ENCODE results near the gene SMIM33.
"Not testable (repeated sequence)": the region's sequence is repeated elsewhere in the genome, so short reads cannot be mapped to it uniquely, and the experiment has no call there.

SMIM33 gene

DNA sequence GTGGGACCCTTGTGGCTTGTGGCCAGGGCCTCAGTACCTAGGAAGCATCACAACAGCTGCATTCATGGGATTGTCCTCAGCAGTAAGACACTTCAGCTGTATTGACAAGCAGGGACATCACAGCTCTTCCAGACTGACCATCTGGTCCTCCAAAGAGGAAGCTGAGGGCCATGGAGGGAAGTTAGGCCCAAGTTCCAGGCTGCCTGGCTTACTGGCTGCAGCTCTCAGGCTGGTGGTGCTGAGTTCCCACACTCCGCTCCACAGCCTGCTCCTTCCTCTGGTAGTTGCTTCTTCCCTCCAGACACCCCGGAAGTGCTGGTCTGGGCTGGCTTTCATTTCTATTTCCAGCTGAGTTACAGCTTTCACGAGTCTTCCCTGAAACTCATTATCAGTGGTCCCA lies 17.5 kb downstream of the SMIM33 start:
- Histone ChIP-seq H3K27ac (ENCODE audit: low read depth, low read length) (no peak overlapping the region), H3K9me3 (ENCODE audit: insufficient read depth, low read depth, low read length) (no peaks in the 10 kb centered on the region)
- 91% methylated on average over 3 of the region's 3 CpGs for WGBS

DNA sequence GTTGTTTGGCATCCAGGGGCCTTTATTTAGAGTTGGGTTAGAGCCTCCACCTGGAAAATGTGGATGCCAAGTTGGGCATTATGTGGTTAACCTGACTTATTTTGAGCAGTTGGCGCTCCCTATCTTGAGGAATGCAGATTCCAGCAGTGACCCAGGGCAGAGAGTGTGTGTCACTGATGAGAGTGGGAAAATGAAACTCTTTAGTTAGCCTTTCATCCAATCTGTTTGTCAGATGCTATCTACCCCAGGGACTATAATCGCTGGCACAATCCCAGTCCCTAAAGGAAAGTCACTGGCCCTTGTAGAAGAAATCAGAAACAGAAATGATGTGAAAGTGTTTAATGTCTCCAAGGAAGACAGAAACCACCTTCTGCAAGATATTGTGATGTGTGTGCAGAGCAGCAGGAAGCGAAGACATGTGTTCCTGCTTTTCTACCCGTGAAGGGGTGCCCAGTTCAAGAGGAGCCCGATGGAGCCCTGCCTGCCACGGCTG lies 21.9 kb downstream of the SMIM33 start:
- 90% methylated on average over 6 of the region's 6 CpGs for WGBS
- no peaks in the 10 kb centered on the region for H3K4me1 ChIP-seq (ENCODE audit: insufficient read depth, low read length)
- H3K4me3 ChIP-seq (ENCODE audit: low read length), result no peak overlapping the region

More for the DNA sequence above, 17.5 kb downstream of the SMIM33 start:
- H3K27me3 ChIP-seq (ENCODE audit: insufficient read depth, low read length), result no peaks in the 10 kb centered on the region
- no peaks in the 10 kb centered on the region for H3K36me3 ChIP-seq (ENCODE audit: insufficient read depth, low read length)
- no peak overlapping the region for H3K9ac ChIP-seq (ENCODE audit: low read depth, low read length)
- no peak overlapping the region for H3K4me3 ChIP-seq (ENCODE audit: low read length)
- peaks cover 10% of the 10 kb centered on the region for H3K4me1 ChIP-seq (ENCODE audit: insufficient read depth, low read length)

DNA sequence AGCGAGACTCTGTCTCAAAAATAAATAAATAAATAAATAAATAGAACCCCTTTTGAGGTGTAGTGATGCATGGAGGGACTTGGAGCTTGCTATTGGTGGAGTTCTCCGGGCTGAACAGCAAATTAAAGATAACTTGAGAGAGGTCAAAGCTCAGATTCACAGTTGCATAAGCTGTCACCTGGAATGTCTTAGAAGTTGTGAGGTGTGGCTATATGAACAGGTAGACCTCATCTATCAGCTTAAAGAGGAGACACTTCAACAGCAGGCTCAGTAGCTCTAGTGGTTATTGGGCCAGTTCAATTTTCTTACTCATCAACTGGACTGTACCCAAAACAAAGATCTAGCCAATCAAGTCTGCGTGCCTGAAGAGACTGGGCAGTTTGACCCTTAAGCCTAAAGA lies 23.5 kb downstream of the SMIM33 start:
- H3K9ac ChIP-seq (ENCODE audit: low read depth, low read length), result no peak overlapping the region
- no peaks in the 10 kb centered on the region for H3K36me3 ChIP-seq (ENCODE audit: insufficient read depth, low read length)
- no peaks in the 10 kb centered on the region for H3K27me3 ChIP-seq (ENCODE audit: insufficient read depth, low read length)
- no peak overlapping the region for H3K4me3 ChIP-seq (ENCODE audit: low read length)
- H3K4me1 ChIP-seq (ENCODE audit: insufficient read depth, low read length), result no peaks in the 10 kb centered on the region
- 97% methylated on average over 2 of the region's 3 CpGs for WGBS
- no peak overlapping the region for H3K27ac ChIP-seq (ENCODE audit: low read depth, low read length)
- H3K9me3 ChIP-seq (ENCODE audit: insufficient read depth, low read depth, low read length), result no peaks in the 10 kb centered on the region

More for the DNA sequence above, 21.9 kb downstream of the SMIM33 start:
- H3K9me3 ChIP-seq (ENCODE audit: insufficient read depth, low read depth, low read length), result no peaks in the 10 kb centered on the region
- H3K27ac ChIP-seq (ENCODE audit: low read depth, low read length), result no peak overlapping the region
- no peaks in the 10 kb centered on the region for H3K27me3 ChIP-seq (ENCODE audit: insufficient read depth, low read length)
- no peak overlapping the region for H3K9ac ChIP-seq (ENCODE audit: low read depth, low read length)
- no peaks in the 10 kb centered on the region for H3K36me3 ChIP-seq (ENCODE audit: insufficient read depth, low read length)

DNA sequence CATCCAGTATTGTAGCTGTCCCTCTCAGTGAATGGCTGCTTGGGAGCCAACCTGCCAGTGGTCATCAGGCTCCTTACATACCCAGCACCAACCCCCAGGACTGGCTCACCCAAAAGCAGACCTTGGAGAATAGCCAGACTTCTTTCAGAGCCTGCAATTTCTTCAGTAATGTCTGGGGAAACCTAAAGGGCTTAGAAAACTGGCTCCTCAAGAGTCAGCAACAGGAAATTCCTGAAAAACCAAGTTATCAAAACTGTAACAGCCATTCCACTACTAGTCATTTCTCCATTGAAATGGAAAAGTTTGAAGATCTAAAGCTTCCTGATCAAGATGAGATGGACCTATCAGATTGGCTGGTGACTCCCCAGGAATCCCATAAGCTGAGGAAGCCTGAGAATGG lies 24.0 kb downstream of the SMIM33 start:
- Histone ChIP-seq H3K36me3 (ENCODE audit: insufficient read depth, low read length) (no peaks in the 10 kb centered on the region), H3K9ac (ENCODE audit: low read depth, low read length) (no peak overlapping the region), H3K27ac (ENCODE audit: low read depth, low read length) (no peak overlapping the region), H3K4me3 (ENCODE audit: low read length) (no peak overlapping the region), H3K4me1 (ENCODE audit: insufficient read depth, low read length) (no peaks in the 10 kb centered on the region), H3K9me3 (ENCODE audit: insufficient read depth, low read depth, low read length) (no peaks in the 10 kb centered on the region), H3K27me3 (ENCODE audit: insufficient read depth, low read length) (no peaks in the 10 kb centered on the region)

DNA sequence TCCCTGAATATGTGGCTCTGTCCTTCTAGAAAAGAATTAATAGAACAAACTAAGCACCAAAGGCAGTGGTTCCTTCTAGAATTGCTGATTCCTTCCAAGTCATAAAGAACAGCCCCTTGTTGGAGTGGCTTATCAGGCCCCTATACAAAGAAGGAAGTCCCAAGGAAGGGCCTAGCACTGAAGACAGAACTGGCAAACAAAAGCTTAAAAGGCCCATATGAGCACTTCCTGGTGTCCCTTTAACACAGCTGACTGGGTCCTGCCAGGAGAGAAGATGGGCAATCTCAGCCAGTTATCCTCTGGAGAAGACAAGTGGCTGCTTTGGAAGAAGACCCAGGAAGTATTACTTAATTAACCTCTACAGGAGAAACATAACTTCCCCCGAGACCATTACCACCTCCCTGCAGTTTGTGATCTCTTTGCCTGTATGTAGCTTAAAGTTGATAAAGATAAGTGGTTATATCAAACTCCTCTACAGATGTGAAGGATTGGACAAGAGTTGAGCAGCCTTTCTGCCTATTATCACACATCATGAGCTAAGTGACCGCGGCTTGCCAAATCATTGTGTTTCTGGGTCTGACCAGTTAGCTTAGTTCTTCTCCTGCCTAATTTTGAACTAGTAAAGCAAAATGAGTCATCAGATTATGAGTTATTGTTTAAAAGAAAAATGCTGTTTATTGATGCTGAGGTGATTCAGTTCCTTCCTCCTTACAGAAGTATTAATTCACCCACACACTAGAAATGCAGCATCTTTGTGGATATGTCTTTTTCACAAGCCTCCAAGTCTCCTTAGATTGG lies 25.0 kb downstream of the SMIM33 start:
- no peaks in the 10 kb centered on the region for H3K9me3 ChIP-seq (ENCODE audit: insufficient read depth, low read depth, low read length)
- no peaks in the 10 kb centered on the region for H3K4me1 ChIP-seq (ENCODE audit: insufficient read depth, low read length)
- no peaks in the 10 kb centered on the region for H3K36me3 ChIP-seq (ENCODE audit: insufficient read depth, low read length)
- H3K4me3 ChIP-seq (ENCODE audit: low read length), result no peak overlapping the region
- H3K27me3 ChIP-seq (ENCODE audit: insufficient read depth, low read length), result no peaks in the 10 kb centered on the region
- H3K9ac ChIP-seq (ENCODE audit: low read depth, low read length), result no peak overlapping the region
- no peak overlapping the region for H3K27ac ChIP-seq (ENCODE audit: low read depth, low read length)
- WGBS, result 100% methylated on average over 2 of the region's 3 CpGs

DNA sequence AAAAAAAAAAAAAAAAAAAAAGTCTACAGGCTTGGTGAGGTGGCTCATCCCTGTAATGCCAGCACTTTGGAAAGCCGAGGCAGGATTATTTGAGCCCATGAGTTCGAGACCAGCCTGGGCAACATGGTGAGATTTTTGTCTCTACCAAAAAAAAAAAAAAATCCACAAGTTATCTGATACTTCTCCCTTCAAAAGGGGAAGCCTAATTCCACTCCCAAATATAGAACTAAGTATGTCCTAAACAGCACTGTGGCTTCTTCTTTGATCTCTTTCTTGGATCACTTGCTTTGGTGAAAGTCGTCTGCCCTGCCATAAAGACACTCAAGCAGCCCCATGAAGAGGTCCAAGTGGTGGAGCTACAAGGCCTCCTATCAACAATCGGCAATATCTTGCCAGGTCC lies 30.6 kb downstream of the SMIM33 start:
- Histone ChIP-seq H3K36me3 (ENCODE audit: insufficient read depth, low read length) (no peaks in the 10 kb centered on the region), H3K27me3 (ENCODE audit: insufficient read depth, low read length) (no peaks in the 10 kb centered on the region), H3K4me1 (ENCODE audit: insufficient read depth, low read length) (peaks cover 19% of the 10 kb centered on the region; the same call in 1 of the 2 replicates), H3K27ac (ENCODE audit: low read depth, low read length) (no peak overlapping the region), H3K4me3 (ENCODE audit: low read length) (no peak overlapping the region), H3K9ac (ENCODE audit: low read depth, low read length) (no peak overlapping the region), H3K9me3 (ENCODE audit: insufficient read depth, low read depth, low read length) (no peaks in the 10 kb centered on the region)
- WGBS, result 94% methylated on average over 4 of the region's 4 CpGs

DNA sequence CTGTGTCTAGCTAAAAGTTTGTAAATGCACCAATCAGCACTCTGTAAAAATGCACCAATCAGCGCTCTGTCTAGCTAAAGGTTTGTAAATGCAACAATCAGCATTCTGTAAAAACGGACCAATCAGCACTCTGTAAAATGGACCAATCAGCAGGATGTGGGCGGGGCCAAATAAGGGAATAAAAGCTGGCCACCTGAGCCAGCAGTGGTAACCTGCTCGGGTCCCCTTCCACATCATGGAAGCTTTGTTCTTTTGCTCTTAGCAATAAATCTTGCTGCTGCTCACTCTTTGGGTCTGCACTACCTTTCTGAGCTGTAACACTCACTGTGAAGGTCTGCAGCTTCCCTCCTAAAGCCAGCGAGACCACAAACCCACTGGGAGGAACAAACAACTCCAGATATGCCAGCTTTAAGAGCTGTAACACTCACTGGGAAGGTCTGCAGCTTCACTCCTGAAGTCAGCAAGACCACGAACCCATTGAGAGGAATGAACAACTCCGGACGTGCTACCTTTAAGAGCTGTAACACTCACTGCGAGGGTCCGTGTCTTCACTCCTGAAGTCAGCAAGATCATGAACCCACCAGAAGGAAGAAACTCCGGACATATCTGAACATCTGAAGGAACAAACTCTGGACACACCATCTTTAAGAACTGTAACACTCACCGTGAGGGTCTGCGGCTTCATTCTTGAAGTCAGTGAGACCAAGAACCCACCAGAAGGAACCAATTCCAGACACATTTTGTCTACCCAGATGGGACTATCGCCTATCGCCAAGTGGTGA lies 32.4 kb downstream of the SMIM33 start:
- 91% methylated on average over 15 of the region's 15 CpGs for WGBS
- H3K27ac ChIP-seq (ENCODE audit: low read depth, low read length); H3K9me3 ChIP-seq (ENCODE audit: insufficient read depth, low read depth, low read length); H3K27me3 ChIP-seq (ENCODE audit: insufficient read depth, low read length); H3K36me3 ChIP-seq (ENCODE audit: insufficient read depth, low read length); H3K9ac ChIP-seq (ENCODE audit: low read depth, low read length): not testable (repeated sequence)
- Histone ChIP-seq H3K4me1 (ENCODE audit: insufficient read depth, low read length) (peaks cover 19% of the 10 kb centered on the region; the same call in 1 of the 2 replicates), H3K4me3 (ENCODE audit: low read length) (peak overlapping the region; percentile 51; the same call in 1 of the 2 replicates)

DNA sequence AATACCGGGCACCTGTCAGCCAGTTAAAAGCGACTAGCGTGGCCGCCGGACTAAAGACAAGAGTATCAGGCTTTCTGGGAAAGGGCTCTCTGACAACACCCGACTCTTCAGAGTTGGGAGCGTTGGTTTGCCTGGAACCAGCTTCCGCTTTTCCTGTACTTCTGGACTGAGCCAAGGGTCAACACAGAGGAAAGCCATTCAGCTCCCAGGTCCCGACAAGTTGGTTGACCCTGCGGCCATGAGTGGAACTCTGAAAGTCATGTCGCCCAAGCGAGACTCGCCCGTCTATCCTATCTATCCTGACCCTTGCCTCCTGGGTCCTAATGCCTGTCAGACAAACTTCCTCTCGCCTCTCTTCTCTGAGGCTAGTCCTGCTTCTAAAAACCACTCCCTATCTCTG lies 33.1 kb downstream of the SMIM33 start:
- not testable (repeated sequence) for H3K9me3 ChIP-seq (ENCODE audit: insufficient read depth, low read depth, low read length); H3K36me3 ChIP-seq (ENCODE audit: insufficient read depth, low read length); H3K9ac ChIP-seq (ENCODE audit: low read depth, low read length); H3K27me3 ChIP-seq (ENCODE audit: insufficient read depth, low read length); H3K27ac ChIP-seq (ENCODE audit: low read depth, low read length)
- H3K4me1 ChIP-seq (ENCODE audit: insufficient read depth, low read length), result peaks cover 19% of the 10 kb centered on the region; the same call in 1 of the 2 replicates
- H3K4me3 ChIP-seq (ENCODE audit: low read length), result peak overlapping the region; percentile 51
- 41% methylated on average over 15 of the region's 15 CpGs for WGBS

DNA sequence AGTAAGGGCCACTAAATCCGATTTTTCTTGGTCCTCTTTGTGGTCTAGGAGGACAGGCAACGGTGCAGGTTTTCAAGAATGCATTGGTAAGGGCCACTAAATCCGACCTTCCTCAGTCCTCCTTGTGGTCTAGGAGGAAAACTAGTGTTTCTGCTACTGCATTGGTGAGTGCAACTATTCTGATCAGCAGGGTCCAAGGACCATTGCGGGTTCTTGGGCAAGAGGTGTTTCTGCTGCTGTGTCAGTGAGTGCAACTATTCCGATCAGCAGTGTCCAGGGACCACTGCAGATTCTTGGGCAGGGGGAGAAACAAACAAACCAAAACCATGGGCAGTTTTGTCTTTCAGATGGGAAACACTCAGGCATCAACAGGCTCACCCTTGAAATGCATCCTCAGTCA lies 33.9 kb downstream of the SMIM33 start:
- H3K27ac ChIP-seq (ENCODE audit: low read depth, low read length); H3K9me3 ChIP-seq (ENCODE audit: insufficient read depth, low read depth, low read length); H3K4me3 ChIP-seq (ENCODE audit: low read length); H3K9ac ChIP-seq (ENCODE audit: low read depth, low read length); H3K27me3 ChIP-seq (ENCODE audit: insufficient read depth, low read length); H3K36me3 ChIP-seq (ENCODE audit: insufficient read depth, low read length): not testable (repeated sequence)
- peaks cover 19% of the 10 kb centered on the region; the same call in 1 of the 2 replicates for H3K4me1 ChIP-seq (ENCODE audit: insufficient read depth, low read length)
- WGBS, result 57% methylated on average over 5 of the region's 5 CpGs

DNA sequence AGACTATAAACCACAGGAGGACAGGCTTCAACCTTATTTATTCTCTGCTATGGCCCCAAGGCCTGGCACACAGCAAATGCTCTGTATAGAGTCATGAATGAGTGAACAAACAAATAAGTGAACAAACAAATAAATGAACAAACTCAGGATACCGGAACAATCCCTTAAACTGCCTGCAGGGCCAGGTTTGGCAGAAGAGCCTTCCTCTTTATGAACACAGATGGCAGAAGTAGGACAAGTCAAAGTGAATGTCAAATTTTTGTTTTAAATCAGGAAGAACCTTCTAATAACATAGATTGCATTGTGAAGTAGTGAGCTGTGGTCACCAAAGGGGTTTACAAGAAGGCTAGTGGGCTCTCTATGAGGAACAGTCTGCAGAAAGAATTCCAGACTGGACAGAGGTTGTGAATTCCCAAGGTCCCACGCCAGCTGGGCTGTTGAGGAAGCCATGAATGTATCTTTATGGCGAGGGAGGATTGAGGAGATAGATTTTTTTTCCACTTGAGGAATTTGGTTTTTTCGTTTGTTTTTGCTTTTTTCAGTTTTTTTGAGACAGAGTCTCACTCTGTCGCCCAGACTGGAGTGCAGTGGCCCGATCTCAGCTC lies 42.1 kb downstream of the SMIM33 start:
- no peak overlapping the region for H3K27ac ChIP-seq (ENCODE audit: low read depth, low read length)
- 93% methylated on average over 6 of the region's 6 CpGs for WGBS
- H3K27me3 ChIP-seq (ENCODE audit: insufficient read depth, low read length), result no peaks in the 10 kb centered on the region
- no peak overlapping the region for H3K9ac ChIP-seq (ENCODE audit: low read depth, low read length)
- 0 out of 2 replicates have a peak, but pooled peaks cover 3% of the 10 kb centered on the region for H3K4me1 ChIP-seq (ENCODE audit: insufficient read depth, low read length)
- no peak overlapping the region for H3K4me3 ChIP-seq (ENCODE audit: low read length)
- H3K9me3 ChIP-seq (ENCODE audit: insufficient read depth, low read depth, low read length), result no peaks in the 10 kb centered on the region
- no peaks in the 10 kb centered on the region for H3K36me3 ChIP-seq (ENCODE audit: insufficient read depth, low read length)

DNA sequence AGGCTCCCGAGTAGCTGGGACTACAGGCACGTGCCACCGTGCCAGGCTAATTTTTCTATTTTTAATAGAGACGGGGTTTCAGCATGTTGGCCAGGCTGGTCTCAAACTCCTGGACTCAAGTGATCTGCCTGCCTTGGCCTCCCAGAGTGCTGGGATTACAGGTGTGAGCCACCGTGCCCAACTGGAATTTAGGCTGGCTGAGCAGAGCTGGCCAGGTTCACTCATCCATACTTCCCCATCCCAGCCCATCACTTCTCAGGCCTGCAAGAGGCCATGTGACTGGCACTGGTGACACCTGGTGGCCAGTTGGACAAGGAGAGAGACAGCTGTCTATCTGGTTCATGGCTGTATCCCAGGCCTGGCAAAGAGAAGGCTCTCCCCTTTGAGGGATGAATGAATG lies 42.6 kb downstream of the SMIM33 start:
- not testable (repeated sequence) for H3K27me3 ChIP-seq (ENCODE audit: insufficient read depth, low read length); H3K9ac ChIP-seq (ENCODE audit: low read depth, low read length); H3K27ac ChIP-seq (ENCODE audit: low read depth, low read length); H3K4me3 ChIP-seq (ENCODE audit: low read length); H3K4me1 ChIP-seq (ENCODE audit: insufficient read depth, low read length); H3K36me3 ChIP-seq (ENCODE audit: insufficient read depth, low read length); H3K9me3 ChIP-seq (ENCODE audit: insufficient read depth, low read depth, low read length)
- WGBS, result 86% methylated on average over 5 of the region's 5 CpGs
